Cardiac septum (tissue), 1 donor: Measurements from ENCODE around the gene SORT1. TPM values are rescaled to one million over a fixed set of nuclear protein-coding genes. Genes with fewer than 3 reads are reported as not detected.

Source experiments
- DNase-seq: peaks from one replicate; pipeline ENCODE4 v3.0.0-alpha.2; 2020; ENCODE audit warnings: low spot score
- intact Hi-C: fragments of 100-400 bp; cut with DNase I; formaldehyde crosslinking; loops from one replicate; pipeline ENCODE4 v1.14.0; 2022
- total RNA-seq: library from RNA; stranded (reverse); fragmentation: NEBNext Ultra II Directional; extraction: Animal tissue kit (Norgen Biotek cat#: 25700); gene quantifications from one replicate; pipeline ENCODE4 v1.2.1, GENCODE V29; 2021
- donor health status: DM: no; HTN: no; CAD: no.

SORT1 gene
- total RNA-seq, 1 donor from 2014 or later = 184 TPM

DNA sequence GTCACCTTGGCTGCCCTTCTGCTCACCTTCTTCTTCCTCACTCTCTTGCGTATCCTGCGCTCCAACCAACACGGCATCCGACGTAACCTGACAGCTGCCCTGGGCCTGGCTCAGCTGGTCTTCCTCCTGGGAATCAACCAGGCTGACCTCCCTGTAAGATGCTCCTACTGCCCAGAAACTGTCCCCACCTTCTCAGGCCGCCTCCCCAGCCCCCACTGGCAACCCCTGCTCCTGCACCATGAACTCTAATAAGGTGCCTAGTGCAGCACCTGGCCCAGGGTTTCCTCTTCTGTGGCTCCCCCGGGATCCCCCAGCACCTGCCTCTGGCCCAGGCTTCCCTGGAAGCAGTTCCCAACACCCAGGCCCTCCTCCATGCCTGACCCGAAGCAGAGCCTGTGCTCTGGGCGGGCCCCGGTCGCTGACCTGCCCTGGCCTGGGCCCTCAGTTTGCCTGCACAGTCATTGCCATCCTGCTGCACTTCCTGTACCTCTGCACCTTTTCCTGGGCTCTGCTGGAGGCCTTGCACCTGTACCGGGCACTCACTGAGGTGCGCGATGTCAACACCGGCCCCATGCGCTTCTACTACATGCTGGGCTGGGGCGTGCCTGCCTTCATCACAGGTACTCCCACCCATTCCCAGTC lies 127.6 kb downstream of the SORT1 start:
- intact Hi-C loops = no loop called here
- no peak for DNase-seq

DNA sequence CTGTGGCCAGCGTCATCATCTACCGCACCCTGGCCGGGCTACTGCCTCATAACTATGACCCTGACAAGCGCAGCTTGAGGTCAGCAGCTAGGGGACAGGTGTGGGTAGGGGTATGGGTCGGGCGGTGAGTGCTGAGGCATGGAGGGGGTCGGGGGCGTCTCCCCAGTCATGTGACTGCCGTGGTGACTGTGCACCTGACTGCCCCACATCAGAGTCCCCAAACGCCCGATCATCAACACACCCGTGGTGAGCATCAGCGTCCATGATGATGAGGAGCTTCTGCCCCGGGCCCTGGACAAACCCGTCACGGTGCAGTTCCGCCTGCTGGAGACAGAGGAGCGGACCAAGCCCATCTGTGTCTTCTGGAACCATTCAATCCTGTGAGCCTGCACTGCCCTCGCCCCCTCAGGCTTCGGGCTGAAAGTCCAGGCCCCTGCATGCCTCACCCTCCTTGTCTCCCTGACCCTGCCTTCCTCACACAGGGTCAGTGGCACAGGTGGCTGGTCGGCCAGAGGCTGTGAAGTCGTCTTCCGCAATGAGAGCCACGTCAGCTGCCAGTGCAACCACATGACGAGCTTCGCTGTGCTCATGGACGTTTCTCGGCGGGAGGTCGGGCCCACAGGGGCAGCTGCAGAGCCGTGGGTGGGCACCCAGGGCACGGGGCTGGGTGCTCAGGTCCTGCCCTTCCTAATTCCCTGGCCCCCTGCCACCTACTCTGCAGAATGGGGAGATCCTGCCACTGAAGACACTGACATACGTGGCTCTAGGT lies 128.3 kb downstream of the SORT1 start:
- intact Hi-C loops = no loop called here
- DNase-seq = no peak

DNA sequence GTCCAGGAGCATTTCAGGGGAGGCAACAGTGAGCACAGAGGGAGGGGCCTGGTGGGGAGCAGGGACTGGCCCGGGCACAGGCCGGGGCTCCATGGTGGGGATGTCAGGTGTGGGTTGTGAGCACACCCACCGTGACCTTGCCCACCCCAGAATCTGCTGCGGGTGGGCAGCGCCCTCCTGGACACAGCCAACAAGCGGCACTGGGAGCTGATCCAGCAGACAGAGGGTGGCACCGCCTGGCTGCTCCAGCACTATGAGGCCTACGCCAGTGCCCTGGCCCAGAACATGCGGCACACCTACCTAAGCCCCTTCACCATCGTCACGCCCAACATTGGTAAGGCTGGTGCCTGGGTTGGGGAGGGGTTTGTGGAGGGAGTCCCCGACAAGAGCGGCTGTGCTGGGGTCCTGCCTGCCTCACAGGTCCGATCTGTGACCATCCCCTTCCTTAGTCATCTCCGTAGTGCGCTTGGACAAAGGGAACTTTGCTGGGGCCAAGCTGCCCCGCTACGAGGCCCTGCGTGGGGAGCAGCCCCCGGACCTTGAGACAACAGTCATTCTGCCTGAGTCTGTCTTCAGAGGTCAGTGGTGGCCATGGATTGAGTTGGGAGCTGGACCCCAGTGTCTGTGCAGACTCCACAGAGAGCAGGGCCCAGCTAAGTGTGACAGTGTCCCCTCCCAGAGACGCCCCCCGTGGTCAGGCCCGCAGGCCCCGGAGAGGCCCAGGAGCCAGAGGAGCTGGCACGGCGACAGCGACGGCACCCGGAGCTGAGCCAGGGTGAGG lies 129.1 kb downstream of the SORT1 start:
- intact Hi-C loops = no loop called here
- no peak for DNase-seq

DNA sequence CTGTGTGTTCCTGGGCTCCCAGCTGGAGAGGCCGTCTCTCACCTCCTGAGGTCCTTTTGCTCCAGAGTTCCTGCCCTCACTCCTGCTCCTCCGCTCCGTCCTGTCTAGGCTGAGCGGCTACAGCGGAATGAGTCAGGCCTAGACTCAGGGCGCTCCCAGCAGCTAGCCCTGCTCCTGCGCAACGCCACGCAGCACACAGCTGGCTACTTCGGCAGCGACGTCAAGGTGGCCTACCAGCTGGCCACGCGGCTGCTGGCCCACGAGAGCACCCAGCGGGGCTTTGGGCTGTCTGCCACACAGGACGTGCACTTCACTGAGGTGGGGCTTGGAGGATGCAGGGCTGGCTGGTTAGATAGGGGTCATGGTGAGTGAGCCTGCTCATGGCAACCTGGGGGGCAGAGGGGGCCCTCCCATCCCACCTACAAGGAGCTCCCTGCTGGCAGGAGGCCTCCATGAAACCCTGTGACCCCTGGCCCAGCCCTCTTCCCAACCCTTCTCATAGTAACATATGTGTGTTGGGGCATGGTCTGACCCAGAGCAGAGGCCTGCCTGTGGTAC lies 129.9 kb downstream of the SORT1 start:
- no peak for DNase-seq
- intact Hi-C loops = no loop called here

DNA sequence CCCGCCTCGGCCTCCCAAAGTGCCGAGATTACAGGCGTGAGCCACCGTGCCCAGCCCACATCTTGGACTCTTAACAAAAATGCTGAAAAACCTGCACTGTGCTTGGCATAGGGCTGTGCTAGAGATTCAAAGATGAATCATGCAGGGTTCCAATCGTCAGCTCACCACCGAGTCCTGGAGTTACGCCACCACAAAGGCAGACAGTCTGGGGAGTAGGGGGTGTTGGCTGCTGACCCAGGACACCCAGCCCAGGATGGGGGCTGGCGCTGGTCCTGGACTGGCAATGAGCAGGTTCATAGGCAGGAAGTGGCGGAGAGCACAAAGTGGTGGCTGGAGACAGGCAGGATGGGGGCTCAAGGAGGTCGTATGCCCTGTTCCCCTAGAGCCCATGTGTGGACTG lies 130.8 kb downstream of the SORT1 start:
- intact Hi-C loops = no loop called here
- DNase-seq = no peak

DNA sequence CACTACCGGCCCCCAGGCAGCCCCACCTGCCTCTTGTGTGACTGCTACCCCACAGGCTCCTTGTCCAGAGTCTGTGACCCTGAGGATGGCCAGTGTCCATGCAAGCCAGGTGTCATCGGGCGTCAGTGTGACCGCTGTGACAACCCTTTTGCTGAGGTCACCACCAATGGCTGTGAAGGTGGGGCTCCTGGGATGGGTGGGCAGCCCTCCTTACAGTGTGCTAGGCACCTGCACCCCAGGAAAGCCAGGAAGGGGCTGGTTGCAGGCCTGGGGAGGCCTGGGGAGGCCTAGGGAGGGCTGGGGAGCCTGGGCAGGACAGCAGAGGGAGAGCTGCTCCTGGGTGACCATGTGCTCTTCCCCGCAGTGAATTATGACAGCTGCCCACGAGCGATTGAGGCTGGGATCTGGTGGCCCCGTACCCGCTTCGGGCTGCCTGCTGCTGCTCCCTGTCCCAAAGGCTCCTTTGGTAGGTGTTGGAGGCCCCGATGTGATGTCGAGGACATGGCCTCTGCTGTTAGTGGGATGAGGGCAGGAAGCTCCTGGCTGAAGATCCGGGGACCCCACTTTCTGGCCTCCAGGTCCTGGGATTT lies 131.9 kb downstream of the SORT1 start:
- intact Hi-C loops = no loop called here

DNA sequence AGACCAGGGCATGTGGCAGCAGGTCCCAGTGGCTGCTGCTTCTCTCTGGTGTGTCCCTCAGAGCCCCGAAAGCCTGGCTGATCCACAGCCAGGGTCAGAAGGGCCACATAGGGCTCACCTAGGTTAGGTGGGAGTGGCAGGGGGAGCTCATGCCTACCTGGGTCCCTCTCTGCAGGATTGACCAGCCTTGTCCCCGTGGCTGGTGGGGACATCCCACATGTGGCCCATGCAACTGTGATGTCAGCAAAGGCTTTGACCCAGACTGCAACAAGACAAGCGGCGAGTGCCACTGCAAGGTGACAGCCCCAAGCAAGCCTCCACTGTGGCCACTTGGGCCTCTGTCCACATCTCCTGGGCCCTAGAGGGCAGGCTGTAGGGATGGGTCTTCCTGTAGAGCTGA lies 132.7 kb downstream of the SORT1 start:
- intact Hi-C loops = no loop called here
- DNase-seq = no peak

More for the DNA sequence above, 131.9 kb downstream of the SORT1 start:
- DNase-seq = no peak

DNA sequence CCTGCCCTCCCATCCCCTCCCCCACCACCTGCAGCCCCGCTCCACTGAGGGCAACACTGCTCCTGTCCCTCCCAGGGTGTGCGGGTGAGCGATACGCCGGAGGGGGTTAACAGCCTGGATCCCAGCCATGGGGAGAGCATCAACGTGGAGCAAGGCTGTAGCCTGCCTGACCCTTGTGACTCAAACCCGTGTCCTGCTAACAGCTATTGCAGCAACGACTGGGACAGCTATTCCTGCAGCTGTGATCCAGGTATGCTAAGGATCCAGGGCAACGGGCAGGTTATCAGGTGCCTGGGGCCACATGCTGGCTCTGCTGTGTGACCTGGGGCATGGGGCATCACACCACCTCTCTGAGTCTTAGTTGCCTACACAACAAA lies 133.4 kb downstream of the SORT1 start:
- DNase-seq = no peak
- intact Hi-C loops = loop anchor here (5.0 kb wide), 2 partner anchors 133 to 268 kb away; partner anchors contain the start of gene SORT1

DNA sequence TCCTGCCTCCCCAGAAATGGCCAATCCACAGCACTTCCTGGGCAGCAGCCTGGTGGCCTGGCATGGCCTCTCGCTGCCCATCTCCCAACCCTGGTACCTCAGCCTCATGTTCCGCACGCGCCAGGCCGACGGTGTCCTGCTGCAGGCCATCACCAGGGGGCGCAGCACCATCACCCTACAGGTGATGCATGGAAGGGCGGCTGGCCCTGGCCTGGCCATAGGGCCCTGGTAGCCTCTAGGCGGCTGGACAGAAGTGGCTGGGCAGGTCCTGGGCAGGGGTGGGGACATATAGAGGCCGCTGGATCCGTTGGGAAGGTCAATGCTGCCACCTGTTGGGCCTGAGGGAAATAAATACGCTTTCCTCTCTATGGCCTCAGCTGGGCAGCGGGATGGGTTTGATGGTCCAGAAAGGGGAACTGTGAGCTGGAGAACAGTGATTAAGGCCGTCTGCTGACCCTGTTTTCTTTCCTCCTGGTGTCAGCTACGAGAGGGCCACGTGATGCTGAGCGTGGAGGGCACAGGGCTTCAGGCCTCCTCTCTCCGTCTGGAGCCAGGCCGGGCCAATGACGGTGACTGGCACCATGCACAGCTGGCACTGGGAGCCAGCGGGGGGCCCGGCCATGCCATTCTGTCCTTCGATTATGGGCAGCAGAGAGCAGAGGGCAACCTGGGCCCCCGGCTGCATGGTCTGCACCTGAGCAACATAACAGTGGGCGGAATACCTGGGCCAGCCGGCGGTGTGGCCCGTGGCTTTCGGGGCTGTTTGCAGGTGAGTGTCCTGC lies 133.9 kb downstream of the SORT1 start:
- intact Hi-C loops = loop anchor here (5.0 kb wide), 2 partner anchors 134 to 269 kb away; partner anchors contain the start of gene SORT1
- peak; percentile 92 for DNase-seq

DNA sequence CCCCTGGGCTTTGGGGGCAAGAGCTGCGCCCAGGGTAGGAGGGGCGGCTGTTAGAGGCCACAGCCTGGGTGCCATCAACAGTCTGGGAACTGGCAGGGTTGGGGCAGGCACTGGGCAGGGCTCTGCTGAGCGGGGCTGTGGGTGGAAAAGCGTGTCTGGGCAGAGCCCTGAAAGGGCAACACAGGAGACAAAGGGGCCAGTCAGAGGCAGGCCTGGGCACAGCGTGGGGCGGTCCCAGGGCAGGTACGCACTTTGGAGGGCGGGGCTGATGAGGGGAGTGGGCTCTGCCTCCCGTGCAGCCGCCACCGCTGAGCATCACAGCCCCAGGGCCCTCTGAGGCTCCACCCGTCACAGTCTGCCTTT lies 134.5 kb downstream of the SORT1 start:
- intact Hi-C loops = loop anchor here (5.0 kb wide), 2 partner anchors 134 to 269 kb away; partner anchors contain the start of gene SORT1
- no peak for DNase-seq

DNA sequence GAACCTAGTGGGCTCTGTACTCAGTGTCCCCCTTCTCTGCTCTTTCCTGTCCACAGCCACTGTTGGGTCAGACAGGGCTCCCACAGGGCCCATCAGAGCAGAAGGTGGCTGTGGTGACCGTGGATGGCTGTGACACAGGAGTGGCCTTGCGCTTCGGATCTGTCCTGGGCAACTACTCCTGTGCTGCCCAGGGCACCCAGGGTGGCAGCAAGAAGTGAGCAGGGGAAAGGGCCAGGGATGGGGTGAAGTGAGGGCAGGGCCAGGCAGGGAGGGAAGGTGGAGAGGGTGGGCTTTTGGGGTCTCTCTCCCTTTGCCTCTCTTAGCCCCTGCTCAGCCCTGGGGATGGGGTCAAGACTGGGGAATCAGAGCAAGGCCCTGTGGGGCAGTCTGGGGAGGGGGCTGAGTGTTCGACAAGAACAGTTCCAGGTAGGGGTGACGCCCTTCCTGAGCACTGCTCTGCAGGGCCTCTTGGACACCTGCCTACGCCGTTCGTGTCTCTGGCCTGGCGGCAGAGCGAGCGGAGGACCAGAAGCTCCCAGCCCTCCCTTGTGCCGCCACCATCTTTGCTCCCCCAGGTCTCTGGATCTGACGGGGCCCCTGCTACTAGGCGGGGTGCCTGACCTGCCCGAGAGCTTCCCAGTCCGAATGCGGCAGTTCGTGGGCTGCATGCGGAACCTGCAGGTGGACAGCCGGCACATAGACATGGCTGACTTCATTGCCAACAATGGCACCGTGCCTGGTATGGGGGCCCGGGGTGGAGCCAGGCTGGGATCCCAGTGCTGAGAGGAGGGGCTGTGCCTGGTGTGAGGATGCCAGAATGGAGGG lies 135.3 kb downstream of the SORT1 start:
- intact Hi-C loops = loop anchor here (5.0 kb wide), 2 partner anchors 135 to 270 kb away; partner anchors contain the start of gene SORT1
- DNase-seq = no peak

DNA sequence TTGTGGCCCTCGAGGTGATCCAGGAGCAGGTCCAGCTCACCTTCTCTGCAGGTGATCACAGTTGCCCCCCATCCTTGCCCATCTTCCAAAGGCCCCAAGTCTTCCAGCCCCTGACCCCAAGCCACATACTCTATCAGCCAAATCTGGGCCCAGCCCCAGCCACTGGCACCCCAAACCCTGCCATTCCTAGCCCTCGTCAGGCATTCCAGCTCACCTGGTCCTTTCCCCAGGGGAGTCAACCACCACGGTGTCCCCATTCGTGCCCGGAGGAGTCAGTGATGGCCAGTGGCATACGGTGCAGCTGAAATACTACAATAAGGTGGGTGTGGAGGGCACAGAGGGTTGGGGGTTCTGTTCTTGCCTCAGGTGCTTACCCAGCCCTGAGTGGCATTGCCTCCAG lies 136.1 kb downstream of the SORT1 start:
- no peak for DNase-seq
- intact Hi-C loops = loop anchor here (5.0 kb wide), 2 partner anchors 136 to 271 kb away; partner anchors contain the start of gene SORT1

DNA sequence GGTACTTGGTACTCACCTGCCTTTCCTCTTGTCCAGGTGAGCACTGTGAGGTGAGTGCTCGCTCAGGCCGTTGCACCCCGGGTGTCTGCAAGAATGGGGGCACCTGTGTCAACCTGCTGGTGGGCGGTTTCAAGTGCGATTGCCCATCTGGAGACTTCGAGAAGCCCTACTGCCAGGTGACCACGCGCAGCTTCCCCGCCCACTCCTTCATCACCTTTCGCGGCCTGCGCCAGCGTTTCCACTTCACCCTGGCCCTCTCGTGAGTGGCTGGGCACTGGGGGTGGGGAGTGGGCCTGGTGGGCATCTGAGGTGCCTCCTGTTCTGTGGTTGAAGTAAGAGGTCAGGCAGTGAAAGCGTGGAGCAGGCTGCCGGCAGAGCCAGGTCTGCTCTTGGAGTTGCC lies 136.7 kb downstream of the SORT1 start:
- DNase-seq = no peak
- intact Hi-C loops = loop anchor here (5.0 kb wide), 2 partner anchors 136 to 271 kb away; partner anchors contain the start of gene SORT1

DNA sequence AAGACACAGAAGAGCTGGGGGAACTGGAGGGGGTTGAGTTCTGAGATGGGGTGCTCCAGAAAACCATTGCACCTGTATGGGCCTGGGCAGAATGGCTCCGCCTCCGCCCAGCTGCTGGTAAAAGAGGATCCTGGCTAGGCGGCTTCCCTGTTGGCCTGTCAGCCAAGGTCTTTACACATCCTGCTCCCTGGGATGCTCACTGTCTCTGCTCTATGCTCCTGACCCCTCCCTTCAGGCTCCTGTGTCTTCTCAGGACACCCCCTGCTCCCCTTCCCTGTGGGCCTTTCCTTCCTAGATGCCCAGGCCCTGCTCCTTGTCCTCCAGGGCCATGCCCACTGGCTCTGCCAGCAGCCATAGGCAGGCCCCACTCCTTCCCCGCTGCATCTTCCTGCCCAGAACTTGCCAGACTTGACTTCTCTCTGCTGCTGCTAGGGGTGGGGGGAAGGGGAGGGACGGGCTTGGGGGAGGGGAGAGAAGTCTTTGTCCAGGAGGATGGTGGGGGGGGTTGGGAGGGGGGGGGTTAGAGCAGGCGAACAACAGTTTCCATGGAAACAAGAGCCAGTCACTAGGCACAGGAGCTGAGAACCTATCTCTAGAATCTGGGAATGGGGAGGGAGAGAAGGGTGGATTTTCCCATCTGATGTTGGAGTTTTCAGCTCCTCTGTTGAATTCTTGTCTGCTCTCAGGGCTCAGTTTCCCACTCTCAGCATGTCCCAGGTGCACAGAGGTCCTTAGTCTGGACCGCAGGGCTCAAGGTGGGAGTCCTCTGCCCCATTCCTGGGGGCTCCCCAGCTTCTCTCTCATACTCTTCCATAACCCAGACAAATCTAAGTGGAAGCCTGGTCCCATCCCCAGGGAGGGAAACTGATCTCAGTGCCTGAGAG lies 137.8 kb downstream of the SORT1 start:
- intact Hi-C loops = loop anchor here (5.0 kb wide), 2 partner anchors 137 to 272 kb away; partner anchors contain the start of gene SORT1

More for the DNA sequence above, 137.8 kb downstream of the SORT1 start:
- no peak for DNase-seq
